Left ventricle myocardium superior (tissue), 1 donor: ENCODE data around the gene PCNT. TPM values are rescaled to one million over a fixed set of nuclear protein-coding genes. Genes with fewer than 3 reads are reported as not detected.
A peak's percentile ranks its signal among the peaks of the same experiment; 100 is the strongest.

ENCODE experiments used
- ATAC-seq: fragments of 200-7000 bp; cut with Tn5 transposase; one replicate; pipeline ENCODE4 v1.9.1; 2020; ENCODE audit warnings: mild to moderate bottlenecking, moderate library complexity
- DNase-seq: peaks from one replicate; pipeline ENCODE4 v3.0.0-alpha.2; 2020
- intact Hi-C: fragments of 100-400 bp; cut with micrococcal nuclease; formaldehyde crosslinking; loops from one replicate; pipeline ENCODE4 v1.11.0; 2022
- total RNA-seq: library from RNA; stranded (reverse); fragmentation: NEBNext Ultra II Directional; extraction: Animal tissue kit (Norgen Biotek cat#: 25700); gene quantifications from one replicate; pipeline ENCODE4 v1.2.1, GENCODE V29; 2021
- donor health status: DM: no; HTN: yes; CAD: no; lungs with severe emphysema.

Gene PCNT
- total RNA-seq, 1 donor from 2014 or later, result 36.4 TPM

GRCh38 chr21:46482225-46482845, 158.4 kb downstream of the PCNT start:
- no peak for DNase-seq
- intact Hi-C loops, result no loop called here
- no peak for ATAC-seq

GRCh38 chr21:46482846-46483231, 158.9 kb downstream of the PCNT start:
- no peak for ATAC-seq
- intact Hi-C loops, result no loop called here

GRCh38 chr21:46483300-46484295, 159.6 kb downstream of the PCNT start:
- intact Hi-C loops, result no loop called here
- peak; percentile 50 for DNase-seq
- peak; percentile 89 for ATAC-seq

More at GRCh38 chr21:46482846-46483231, 158.9 kb downstream of the PCNT start:
- DNase-seq, result no peak

- DNase-seq (no peak), ATAC-seq (no peak)
- intact Hi-C loops, result no loop called here
Measured at GRCh38 chr21:46486481-46487126, 162.6 kb downstream of the PCNT start.

- DNase-seq (no peak), ATAC-seq (peak; percentile 29)
- intact Hi-C loops, result no loop called here
Measured at GRCh38 chr21:46489162-46489663, 165.3 kb downstream of the PCNT start.

GRCh38 chr21:46489800-46490199, 165.8 kb downstream of the PCNT start:
- no peak for DNase-seq
- intact Hi-C loops, result no loop called here

GRCh38 chr21:46491553-46491952, 167.6 kb downstream of the PCNT start:
- no peak for ATAC-seq
- no peak for DNase-seq
- intact Hi-C loops, result no loop called here

More at GRCh38 chr21:46489800-46490199, 165.8 kb downstream of the PCNT start:
- ATAC-seq, result peak; percentile 76

- ATAC-seq (no peak), DNase-seq (no peak)
- intact Hi-C loops, result no loop called here
Measured at GRCh38 chr21:46492851-46493250, 168.9 kb downstream of the PCNT start.

- ATAC-seq (no peak), DNase-seq (no peak)
- intact Hi-C loops, result no loop called here
Measured at GRCh38 chr21:46493828-46494227, 169.9 kb downstream of the PCNT start.

Other genes starting within 250 kb of the PCNT start
- 196 TPM for gene COL6A2, start 226.0 kb upstream of the PCNT start, total RNA-seq
- gene FTCD, start 168.6 kb upstream of the PCNT start, total RNA-seq, result 1.5 TPM
- gene SPATC1L, start 139.7 kb upstream of the PCNT start, total RNA-seq, result 12.0 TPM
- gene LSS, start 95.4 kb upstream of the PCNT start, total RNA-seq, result 58.3 TPM
- gene MCM3AP, start 38.5 kb upstream of the PCNT start, total RNA-seq, result 62.9 TPM
- 18.3 TPM for gene YBEY, start 37.8 kb upstream of the PCNT start, total RNA-seq
- gene C21orf58, start 286 bp upstream of the PCNT start, total RNA-seq, result 1.2 TPM
- 28.5 TPM for gene DIP2A, start 134.7 kb downstream of the PCNT start, total RNA-seq